Stimulated activated CD4-positive, alpha-beta T cell treated with anti-CD3 and anti-CD28 coated beads, Interleukin-2, amount 100 ng/mL, for 4 hours (primary cell): ENCODE data around the gene EFCAB7.

Experiments
- DNase-seq: peaks from one replicate; pipeline ENCODE4 v3.0.0-alpha.2; 2020; ENCODE audit warnings: low read depth

Gene EFCAB7

GRCh38 chr1:63522891-63523728, at the start of gene EFCAB7, which contains the start of gene ITGB3BP:
Gene EFCAB7 (plus strand): TSS chr1:63523525. CDS start chr1:63525573, 2,048 bp downstream.
Gene ITGB3BP (minus strand): TSS chr1:63523225. CDS start chr1:63523133, 92 bp downstream.
- peak; percentile 55 for DNase-seq

- no peak for DNase-seq
Observed at GRCh38 chr1:63475761-63476160, 47.6 kb upstream of the EFCAB7 start.

GRCh38 chr1:63480057-63480456, 43.3 kb upstream of the EFCAB7 start:
- DNase-seq, result no peak

- no peak for DNase-seq
Observed at GRCh38 chr1:63486629-63487028, 36.7 kb upstream of the EFCAB7 start.

- no peak for DNase-seq
Observed at GRCh38 chr1:63487336-63488065, 35.8 kb upstream of the EFCAB7 start.

- DNase-seq, result no peak
Observed at GRCh38 chr1:63497577-63497976, 25.7 kb upstream of the EFCAB7 start.

GRCh38 chr1:63498106-63498505, 25.2 kb upstream of the EFCAB7 start:
- no peak for DNase-seq

- no peak for DNase-seq
Observed at GRCh38 chr1:63501256-63501655, 22.1 kb upstream of the EFCAB7 start.

GRCh38 chr1:63506782-63507181, 16.5 kb upstream of the EFCAB7 start:
- DNase-seq, result no peak

GRCh38 chr1:63509718-63510117, 13.6 kb upstream of the EFCAB7 start:
- DNase-seq, result no peak

GRCh38 chr1:63512584-63512983, 10.7 kb upstream of the EFCAB7 start:
- DNase-seq, result no peak

- no peak for DNase-seq
Observed at GRCh38 chr1:63516629-63517028, 6.7 kb upstream of the EFCAB7 start.

GRCh38 chr1:63523738-63524137, 413 bp downstream of the EFCAB7 start:
- DNase-seq, result no peak

- no peak for DNase-seq
Observed at GRCh38 chr1:63524201-63524600, 876 bp downstream of the EFCAB7 start.

- no peak for DNase-seq
Observed at GRCh38 chr1:63532727-63533126, 9.4 kb downstream of the EFCAB7 start.

GRCh38 chr1:63533931-63534330, 10.6 kb downstream of the EFCAB7 start:
- DNase-seq, result no peak

- no peak for DNase-seq
Observed at GRCh38 chr1:63534406-63534805, 11.1 kb downstream of the EFCAB7 start.

- DNase-seq, result no peak
Observed at GRCh38 chr1:63537006-63537405, 13.7 kb downstream of the EFCAB7 start.

GRCh38 chr1:63537940-63538339, 14.6 kb downstream of the EFCAB7 start:
- DNase-seq, result no peak

- DNase-seq, result no peak
Observed at GRCh38 chr1:63545780-63546179, 22.5 kb downstream of the EFCAB7 start.

GRCh38 chr1:63547621-63548294, 24.4 kb downstream of the EFCAB7 start:
- no peak for DNase-seq

- no peak for DNase-seq
Observed at GRCh38 chr1:63548303-63548702, 25.0 kb downstream of the EFCAB7 start.

- no peak for DNase-seq
Observed at GRCh38 chr1:63548877-63549276, 25.6 kb downstream of the EFCAB7 start.
